Left forelimb (tissue), 1 donor: ENCODE results near the gene FAM163B.

ENCODE experiments used
- DNase-seq: peaks from one replicate; pipeline ENCODE4 v3.0.0-alpha.2; 2018; ENCODE audit warnings: low spot score

Gene FAM163B

GRCh38 chr9:133609311-133610098 lies at the start of gene FAM163B:
TSS of gene FAM163B (minus strand) at chr9:133609389. CDS start at chr9:133580223, 29,166 bp downstream.
- peak; percentile 86 for DNase-seq

GRCh38 chr9:133657120-133657661 lies 48.0 kb upstream of the FAM163B start:
- DNase-seq: no peak

GRCh38 chr9:133656211-133657119 lies 47.3 kb upstream of the FAM163B start:
- DNase-seq: no peak

- no peak for DNase-seq
Measured at GRCh38 chr9:133655701-133656100, 46.5 kb upstream of the FAM163B start.

- DNase-seq: no peak
Measured at GRCh38 chr9:133654736-133655657, 45.8 kb upstream of the FAM163B start.

- DNase-seq: no peak
Measured at GRCh38 chr9:133653638-133654037, 44.4 kb upstream of the FAM163B start.

GRCh38 chr9:133650026-133650425 lies 40.8 kb upstream of the FAM163B start:
- DNase-seq: no peak

- no peak for DNase-seq
Measured at GRCh38 chr9:133649194-133649593, 40.0 kb upstream of the FAM163B start.

GRCh38 chr9:133647765-133648469 lies 38.7 kb upstream of the FAM163B start:
- no peak for DNase-seq

- no peak for DNase-seq
Measured at GRCh38 chr9:133647148-133647547, 38.0 kb upstream of the FAM163B start.

GRCh38 chr9:133645021-133645765 lies 36.0 kb upstream of the FAM163B start:
- no peak for DNase-seq

GRCh38 chr9:133643978-133644760 lies 35.0 kb upstream of the FAM163B start:
- DNase-seq: no peak

GRCh38 chr9:133643362-133643755 lies 34.2 kb upstream of the FAM163B start:
- DNase-seq: no peak

GRCh38 chr9:133642708-133643361 lies 33.6 kb upstream of the FAM163B start:
- no peak for DNase-seq

GRCh38 chr9:133641861-133642595 lies 32.8 kb upstream of the FAM163B start:
- DNase-seq: no peak

- no peak for DNase-seq
Measured at GRCh38 chr9:133641396-133641655, 32.1 kb upstream of the FAM163B start.

- no peak for DNase-seq
Measured at GRCh38 chr9:133640580-133641395, 31.6 kb upstream of the FAM163B start.

- no peak for DNase-seq
Measured at GRCh38 chr9:133640160-133640559, 31.0 kb upstream of the FAM163B start.
